GM19372 (cell line): Measurements from ENCODE around the gene PEPD.

ENCODE experiments used
- ATAC-seq: cut with Tn5 transposase; IDR thresholded peaks from one replicate; pipeline ENCODE4 v1.9.1; 2021; ENCODE audit warnings: mild to moderate bottlenecking, low read depth, moderate library complexity; ENCODE audit not compliant: unreplicated experiment

PEPD gene

DNA sequence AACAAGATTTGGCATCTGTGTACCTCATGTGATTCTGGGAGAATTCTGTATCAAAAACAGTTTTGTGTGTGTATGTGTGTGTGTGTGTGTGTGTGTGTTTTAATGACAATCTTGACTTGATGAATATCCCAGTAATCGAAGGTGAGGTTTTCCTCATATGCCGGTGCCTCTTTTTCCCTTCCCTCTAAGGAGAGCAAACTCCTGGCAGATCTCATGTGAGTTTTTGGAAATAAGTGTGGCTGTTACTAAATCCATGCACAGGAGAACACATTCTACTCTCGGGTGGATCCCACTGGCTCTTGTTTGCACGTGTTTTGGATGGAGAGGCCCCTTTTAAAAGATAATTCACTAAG, 177.0 kb downstream of the PEPD start:
- ATAC-seq: no peak

GRCh38 chr19:33343859-33344572, 177.6 kb downstream of the PEPD start:
- ATAC-seq: no peak

GRCh38 chr19:33343301-33343700, 178.3 kb downstream of the PEPD start:
- ATAC-seq: no peak

- ATAC-seq: no peak
Observed at GRCh38 chr19:33340991-33341390, 180.6 kb downstream of the PEPD start.

- ATAC-seq: no peak
Observed at GRCh38 chr19:33339016-33339984, 182.3 kb downstream of the PEPD start.
